ENCODE measurements around the gene SORT1.

DNA sequence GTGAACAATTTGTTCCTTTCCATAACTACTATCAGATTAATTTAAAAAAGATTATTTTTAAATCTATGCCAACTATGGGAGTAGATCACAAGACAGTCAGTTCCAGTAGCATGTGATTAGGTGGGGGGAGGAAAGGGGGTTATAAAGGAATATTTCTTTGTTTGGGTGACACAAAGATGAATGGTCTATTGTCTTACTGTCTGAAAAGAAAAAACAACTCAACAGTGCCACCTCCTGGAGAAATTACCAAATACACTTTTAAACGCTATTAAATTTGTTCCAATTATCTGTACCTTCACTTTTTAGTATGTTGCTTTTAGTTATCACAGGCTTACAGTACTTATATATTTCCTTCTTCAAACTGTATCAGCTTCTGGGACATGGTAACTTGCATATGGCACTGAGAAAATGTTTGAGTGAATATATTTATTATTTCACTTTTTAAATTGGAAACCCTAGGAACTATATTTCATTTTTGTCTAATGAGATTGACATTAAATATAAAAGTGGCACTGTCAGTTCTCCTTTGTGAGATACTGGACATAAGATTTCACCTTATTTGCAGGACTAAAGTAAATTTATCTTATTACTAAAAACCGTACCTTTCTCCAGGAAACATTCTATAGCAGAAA is 1.7 kb upstream of the SORT1 start:
- TF ChIP-seq, protein P1, sequence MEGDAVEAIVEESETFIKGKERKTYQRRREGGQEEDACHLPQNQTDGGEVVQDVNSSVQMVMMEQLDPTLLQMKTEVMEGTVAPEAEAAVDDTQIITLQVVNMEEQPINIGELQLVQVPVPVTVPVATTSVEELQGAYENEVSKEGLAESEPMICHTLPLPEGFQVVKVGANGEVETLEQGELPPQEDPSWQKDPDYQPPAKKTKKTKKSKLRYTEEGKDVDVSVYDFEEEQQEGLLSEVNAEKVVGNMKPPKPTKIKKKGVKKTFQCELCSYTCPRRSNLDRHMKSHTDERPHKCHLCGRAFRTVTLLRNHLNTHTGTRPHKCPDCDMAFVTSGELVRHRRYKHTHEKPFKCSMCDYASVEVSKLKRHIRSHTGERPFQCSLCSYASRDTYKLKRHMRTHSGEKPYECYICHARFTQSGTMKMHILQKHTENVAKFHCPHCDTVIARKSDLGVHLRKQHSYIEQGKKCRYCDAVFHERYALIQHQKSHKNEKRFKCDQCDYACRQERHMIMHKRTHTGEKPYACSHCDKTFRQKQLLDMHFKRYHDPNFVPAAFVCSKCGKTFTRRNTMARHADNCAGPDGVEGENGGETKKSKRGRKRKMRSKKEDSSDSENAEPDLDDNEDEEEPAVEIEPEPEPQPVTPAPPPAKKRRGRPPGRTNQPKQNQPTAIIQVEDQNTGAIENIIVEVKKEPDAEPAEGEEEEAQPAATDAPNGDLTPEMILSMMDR (IDR thresholded peaks at IDR 0.05): peak; percentile 60 to 79 (median 67)
- TF ChIP-seq POLR2A (IDR thresholded peaks at IDR 0.05): no peak
